GM19468 (cell line): ENCODE measurements around the gene ISLR.

Experiments used
- ATAC-seq: cut with Tn5 transposase; IDR thresholded peaks from one replicate; pipeline ENCODE4 v1.9.1; 2021; ENCODE audit warnings: mild to moderate bottlenecking, moderate library complexity, moderate number of reproducible peaks; ENCODE audit not compliant: unreplicated experiment; ENCODE audit errors: extremely low read depth

Gene ISLR

DNA sequence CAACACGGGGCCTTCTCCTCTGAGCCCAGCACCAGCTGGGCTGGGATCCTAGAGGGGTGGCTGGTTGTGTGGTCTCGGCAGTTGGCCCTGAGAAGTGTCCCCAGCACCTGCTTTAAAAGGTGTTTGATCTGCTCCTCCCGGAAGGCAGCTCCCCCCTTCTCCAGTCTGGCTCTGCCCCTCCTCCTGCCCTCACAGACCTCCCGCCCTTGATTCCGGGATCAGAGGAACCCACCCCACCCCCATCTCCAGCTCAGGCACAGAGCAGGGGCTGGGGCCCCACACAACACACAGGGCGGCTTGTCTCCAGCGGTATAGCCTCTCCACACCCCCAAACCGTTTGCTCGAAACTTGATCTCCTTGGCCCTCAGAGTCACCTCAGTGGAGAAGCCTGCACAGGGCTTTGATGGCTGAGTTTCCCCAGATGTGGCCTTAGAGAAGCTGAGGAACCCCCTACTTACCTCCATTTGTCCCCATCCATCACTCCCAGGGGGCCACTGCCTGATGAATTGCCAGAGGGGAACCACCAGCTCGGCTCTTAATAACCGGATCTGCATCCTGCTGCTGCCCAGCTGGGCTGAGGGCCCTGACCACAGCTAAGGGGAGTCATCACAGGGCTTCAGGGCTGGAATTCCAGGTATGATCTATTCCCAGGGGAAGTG, 35.5 kb downstream of the ISLR start:
- ATAC-seq = no peak

DNA sequence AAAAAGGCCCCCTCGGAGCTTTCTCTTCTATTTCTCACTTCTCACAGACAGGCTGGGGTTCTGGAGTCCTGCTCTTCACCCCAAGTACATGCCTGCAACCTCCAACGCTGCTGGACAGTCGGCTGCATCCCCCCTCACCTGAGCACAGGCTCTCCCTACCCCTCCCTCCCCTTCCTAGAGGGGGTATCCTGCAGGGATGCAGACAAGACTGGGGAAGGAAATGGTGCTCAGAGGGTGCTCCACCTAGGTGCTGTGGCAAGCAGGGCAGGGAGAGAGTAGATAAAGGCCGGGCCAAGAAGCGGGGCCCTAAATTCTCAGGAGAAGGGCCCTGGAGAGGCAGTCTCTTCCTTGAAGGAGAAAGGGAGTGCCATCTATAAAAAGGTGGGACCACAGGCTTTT, 36.0 kb downstream of the ISLR start:
- no peak for ATAC-seq

DNA sequence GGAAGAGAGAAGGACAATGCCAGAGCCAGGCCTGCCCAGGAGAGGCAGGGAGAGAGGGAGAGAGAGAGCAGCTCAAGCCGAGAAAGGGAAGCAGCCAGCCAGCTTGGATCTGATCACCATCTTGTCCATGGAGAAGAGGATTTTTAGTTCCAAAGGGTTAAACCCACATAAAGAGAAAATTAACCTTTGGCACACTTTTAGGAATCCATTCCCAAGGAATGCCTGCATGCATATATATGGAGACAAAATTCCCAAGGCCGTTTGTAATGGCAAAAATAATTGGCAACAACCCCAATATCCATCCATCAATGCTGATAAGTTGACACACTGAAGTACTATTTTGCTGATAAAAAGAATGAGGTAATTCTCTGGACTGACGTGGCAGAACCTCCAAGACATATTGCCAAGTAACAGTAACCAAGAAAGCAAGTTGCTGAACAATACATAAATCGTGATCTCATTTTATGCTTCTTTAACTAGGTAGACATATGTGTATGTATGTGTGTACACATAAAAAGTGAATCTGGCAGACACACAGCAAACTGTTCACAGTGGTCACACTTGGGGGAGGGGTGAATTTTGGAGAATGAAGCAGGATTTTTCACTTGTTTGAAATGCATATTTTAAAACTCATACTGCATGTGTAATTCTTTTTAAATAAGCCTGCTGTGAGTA, 36.6 kb downstream of the ISLR start:
- no peak for ATAC-seq

DNA sequence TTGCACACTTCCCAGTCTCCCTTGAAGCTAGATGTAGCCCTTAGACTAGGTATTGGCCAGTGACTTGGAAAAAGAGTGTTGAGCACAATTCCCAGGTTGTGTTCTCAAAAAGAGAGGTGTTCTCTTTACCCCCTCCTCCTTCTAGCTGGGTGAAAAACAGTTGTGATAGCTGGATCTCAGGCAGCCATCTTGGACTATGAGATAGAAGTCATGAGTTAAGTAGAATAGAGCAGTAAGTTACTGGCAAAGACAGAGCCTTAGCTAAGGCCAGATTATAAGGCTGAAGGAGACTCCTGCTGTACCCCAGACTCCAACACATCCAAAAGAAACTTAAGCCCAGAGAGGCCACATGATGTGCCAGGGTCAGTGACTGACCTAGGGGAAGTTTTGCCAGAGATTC, 37.2 kb downstream of the ISLR start:
- no peak for ATAC-seq

DNA sequence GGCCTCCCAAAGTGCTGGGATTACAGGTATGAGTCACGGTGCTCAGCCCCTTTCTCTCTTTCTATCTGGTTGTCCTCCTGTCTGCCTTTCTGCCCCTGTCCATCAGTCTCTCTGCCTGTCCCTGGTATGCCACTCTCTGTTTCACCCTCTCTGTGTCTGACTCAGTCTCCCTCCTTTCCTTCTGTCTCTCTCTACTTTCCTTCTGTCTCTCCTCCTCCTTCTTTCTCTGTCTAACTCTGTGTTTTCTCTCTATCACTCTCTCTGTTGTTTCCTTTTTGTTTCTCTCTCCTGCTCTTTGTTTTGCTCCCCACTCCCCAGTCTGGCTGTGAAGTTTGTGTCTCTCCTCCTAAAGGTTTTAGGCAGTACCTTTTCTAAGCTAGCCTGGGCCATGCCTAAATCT, 38.1 kb downstream of the ISLR start:
- no peak for ATAC-seq

DNA sequence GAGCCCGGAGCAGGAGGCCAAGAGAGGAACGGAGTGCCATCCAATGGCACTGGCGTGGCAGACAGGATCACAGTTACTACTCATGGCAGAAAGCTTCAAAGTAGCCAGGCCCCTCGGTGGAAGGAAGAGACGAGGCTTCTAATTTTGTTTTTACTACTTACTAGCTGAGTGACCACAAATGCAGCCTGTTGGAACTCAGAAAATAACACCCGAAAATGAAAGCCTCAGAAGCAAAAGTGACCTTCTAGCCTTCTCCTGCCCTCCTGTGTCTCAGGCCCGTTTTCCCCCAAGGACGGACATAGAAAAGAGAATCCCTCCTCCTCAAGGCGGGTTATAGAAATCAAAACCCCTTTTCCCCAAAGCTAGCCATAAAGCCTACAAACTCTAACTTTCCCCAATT, 39.0 kb downstream of the ISLR start:
- no peak for ATAC-seq

DNA sequence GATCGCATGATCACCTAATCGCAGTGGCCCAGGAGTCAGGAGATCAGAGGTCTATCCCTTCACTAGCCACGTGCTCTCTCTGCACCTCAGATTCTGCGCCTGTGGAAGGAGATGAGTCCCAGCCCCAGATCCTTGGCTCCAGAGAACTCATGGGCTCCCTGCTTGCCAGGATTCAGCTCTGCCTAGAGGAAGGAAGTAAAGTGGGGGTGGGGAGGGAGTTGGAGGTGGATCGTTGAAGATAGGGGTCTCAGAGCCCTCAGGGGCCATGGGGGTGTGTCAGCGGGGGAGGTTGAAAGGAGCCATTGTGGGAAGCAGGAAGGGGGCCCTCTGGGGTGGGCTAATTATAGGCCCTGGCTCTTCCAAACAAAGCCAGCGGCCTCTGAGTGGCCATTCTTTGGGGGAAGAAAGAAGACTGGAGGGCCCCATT, 40.4 kb downstream of the ISLR start:
- ATAC-seq = no peak

DNA sequence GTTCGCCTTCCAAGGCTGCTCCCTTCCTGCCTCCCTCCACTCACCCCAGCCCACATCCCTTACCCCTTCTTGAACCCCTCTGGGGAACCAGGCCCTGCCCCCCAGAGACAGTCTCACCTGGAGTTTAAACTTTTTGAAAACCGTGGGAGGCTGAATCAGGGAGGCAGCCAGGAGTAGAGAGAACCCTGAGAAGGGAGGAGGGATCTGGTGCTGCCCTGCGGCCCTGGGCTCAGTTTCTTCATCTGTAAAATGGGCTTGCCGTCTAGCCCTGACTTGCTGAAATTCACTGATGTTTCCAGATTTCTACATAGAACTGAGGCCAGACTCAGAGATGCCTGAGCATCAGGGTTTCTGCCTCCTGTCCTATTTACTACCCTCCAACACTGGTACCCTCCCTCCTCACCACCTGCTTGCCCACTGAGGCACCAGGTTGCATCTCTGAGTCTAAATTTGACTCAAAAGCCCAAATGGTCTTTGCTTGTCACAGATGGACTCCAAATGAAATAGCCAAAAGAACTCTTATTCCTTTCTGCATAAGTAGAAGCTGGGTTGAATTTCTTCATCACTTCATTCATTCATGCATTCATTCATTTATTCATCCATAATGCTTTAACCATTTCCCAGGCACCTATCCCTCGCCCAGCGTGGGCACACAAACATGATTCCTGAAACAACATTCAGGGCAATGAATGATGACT, 41.0 kb downstream of the ISLR start:
- no peak for ATAC-seq

DNA sequence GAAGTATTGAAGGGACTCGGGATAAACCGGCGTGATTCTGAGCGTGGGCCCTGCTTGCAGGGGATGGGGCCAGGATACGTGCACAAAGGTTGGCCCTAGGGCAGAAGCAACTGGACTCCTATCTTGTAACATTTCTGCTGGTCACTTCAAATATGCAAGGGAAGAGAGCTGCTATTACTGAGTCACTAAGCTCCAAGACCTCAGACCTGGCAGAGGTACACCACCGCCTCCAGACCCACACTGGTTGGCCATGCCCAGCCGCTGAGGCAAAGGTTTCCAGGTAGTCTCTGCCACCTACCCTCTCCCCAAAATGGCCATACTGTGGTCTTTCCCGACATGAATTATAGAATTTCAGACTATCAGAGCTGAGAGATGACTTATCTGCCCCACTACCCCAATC, 42.4 kb downstream of the ISLR start:
- no peak for ATAC-seq

DNA sequence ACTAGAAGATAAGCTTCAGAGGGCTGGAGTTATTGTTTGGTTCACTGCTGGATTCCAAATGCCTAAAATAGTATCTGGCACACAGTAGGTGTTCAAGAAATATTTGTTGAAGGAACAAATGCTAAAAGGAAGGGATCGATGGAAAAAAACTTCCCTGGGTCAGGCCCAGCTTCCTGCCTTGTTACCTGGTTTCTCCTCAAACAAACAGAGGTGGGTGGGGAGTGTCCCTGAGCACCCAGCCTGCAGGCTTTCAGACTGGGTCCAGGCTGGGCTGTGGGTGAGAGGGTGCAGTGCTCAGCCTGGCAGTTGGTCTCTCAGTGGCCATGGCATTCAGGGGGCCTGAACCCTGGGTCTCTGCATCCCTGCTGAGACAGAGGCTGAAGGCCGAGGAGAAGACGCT, 43.4 kb downstream of the ISLR start:
- no peak for ATAC-seq

DNA sequence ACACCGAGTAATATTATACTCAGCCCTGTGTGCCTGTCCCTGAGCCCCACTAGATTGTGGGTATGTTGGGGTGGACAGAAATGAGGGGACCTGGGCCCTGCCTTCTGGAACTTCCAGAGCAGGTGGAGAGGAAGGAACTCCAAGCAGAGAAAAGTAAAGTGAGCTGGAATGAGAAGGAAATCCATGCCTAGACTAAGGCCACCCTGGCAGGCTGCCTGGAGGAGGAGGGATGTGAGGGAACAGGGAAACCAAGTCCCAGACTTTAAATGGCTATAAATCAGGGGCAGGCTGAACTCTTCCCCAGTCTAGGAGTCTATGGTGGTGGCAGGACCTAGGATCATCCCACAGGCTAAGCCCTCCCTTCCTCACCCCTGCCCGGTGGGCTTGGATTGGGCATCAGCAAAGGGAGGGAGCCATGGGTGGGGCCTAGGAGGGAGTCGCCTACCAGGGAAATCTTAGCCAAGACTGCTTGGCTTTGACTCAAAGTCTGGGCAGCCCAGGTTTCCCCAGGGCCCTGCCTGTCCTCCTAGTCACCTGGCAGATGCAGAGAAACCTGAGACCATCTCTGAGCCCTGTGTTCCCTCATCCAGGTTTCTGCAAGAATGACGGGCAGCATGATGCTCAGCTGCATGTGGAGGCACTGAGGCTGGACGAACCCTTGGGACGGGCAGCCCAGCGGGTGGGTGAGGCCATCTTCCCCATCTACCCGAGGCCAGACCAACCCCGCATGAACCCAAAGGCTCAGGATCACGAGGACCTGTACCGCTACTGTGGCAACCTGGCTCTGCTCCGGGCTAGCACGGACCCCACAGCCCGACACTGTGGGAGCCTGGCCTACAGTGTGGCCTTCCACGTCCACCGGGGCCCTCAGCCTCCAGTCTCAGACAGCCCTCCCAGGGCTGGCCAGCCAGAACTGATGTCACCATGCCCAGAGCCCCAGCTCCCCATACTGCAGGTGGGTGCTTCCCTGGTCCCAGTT, 44.7 kb downstream of the ISLR start:
- no peak for ATAC-seq

DNA sequence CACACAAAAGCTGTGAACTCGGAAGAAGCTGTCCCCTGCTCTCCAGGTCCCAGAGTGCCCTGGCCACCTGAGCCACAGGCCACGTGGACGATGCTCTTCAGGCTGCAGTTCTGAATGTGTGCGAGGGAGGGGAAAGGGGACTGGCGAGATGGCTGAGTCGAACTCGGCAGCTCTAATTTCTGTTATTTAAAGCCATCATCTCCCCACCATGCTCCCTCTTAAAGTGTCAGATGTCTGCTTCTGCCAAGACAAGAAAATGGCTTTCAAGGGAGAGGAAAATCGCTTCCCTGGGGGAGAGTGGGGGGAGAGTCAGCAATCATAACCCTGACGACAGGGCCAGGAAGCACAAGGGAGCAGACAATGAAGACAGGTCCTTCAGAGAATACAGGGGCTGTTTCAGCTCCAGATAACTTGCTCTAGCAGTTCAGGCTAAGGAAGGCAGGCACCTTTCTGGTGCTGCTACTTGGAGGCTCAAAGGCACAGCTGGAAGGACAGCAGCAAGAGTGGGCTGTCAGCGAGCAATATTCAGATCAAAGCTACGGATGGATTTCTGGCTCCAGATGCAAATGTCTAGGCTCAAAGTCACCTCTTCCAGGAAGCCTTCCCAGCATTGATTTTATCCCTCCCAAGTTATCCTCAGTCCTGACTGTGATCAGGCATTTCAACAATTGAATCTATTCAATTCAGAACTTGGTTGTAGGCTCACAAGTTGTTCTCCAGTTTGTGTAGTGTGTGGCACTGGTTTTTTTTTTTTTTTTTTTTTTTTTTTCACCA, 47.2 kb downstream of the ISLR start:
- ATAC-seq = no peak

DNA sequence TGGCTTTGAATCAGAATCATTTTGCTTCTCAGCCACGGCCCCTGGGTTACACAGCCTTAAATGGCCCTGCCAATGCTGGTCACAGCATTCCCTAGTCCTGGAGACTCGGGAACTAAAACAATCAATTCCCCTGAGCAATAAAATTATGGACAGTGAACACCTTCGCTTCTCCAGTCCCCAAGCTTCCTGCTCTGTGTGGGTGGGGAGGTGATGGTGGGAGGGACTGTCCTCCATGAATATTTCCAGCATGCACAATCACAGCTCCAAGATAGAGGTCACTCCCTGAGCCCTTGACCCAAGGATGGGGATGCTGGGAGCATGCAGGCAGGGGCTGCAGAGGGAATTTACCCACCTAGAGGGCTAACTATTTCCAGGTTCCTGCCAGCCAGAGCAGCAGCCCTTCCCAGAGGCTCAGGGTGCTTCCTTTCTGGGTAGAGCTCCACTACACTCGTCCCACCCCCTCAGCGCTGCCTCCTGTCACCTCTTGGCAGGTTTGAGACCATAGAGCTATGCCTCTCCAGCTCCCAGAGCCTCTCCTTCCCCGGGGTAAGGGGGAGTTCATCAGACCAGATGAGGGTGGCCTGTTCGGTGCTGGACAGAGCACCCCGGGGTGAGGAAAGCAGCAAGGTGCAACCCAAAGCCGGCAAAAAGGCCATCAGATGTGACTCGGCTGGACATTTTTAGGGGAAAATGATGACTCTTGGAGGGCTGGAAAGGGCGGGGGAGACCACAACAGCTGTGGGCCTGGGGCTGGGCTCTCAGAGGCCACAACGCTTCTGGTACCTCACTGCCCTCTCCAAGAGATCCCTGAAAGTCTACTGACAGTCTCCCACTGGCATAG, 48.1 kb downstream of the ISLR start:
- no peak for ATAC-seq

DNA sequence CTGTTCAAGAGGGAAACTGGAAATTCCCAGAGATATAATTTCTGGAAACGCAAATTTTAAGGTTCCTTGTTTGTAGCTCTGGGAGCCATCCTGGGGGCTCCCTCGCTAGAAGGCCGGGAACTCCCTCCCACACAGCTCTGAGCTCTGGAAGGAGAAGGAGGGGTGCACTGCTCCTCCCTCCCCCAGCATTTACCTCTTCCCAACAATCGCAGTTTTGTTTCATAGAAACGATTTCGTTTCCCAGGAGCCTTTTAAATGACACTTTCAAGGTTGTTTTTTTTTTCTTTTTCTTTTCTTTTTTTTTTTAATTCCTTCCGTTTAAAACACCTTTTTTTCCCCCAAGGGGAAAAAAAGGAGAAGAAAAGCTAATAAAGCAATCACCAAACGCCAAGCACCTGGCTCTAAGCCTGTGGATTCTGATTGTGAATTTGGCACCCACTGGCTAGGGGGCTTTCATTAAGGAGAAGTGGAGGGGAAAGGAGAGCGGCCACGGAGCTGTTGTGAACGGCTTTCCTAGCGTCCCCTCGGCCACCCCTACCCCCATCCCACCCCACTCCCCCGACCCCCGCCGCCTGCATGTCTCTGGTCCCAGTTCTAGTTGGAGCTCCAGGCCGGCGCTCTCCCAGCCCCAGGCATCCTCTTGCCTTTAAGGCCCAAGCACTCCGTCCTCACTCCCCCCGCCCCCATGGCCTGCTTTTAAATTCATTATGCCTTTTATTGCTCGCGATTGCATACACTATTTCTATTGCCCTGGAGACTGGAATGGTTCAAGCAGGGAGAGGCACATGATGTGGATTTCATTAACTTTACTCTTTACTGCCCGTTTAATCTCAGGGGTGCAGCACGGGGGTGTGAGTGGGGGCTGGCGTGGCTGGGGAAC, 49.0 kb downstream of the ISLR start:
- ATAC-seq = no peak

DNA sequence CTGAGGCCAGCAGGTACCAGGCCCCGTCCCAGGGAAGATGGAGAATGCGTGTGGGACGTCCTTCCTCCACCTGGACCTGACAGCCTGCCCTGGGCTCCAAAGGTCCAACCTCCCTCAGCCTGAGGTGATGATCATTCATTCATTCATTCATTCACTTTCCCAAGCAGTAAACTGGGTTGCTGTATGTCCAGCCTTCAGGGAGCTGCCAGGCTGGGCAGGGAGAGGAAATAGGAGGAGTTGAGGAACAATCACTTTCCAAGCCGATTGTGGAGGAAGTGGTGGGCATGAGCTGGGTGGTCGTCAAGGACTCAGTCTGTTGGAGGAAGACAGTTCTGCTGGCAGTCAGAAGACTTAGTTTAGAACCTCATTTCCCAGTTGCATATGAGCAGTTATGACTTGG, 52.4 kb downstream of the ISLR start:
- no peak for ATAC-seq
